Transverse colon (tissue), 4 donors: ENCODE measurements around the gene WDR91. TPM values are rescaled to one million over a fixed set of nuclear protein-coding genes. Genes with fewer than 3 reads are reported as not detected.

ENCODE experiments used
- DNase-seq: peaks from one replicate; pipeline ENCODE4 v3.0.0-alpha.2; 2019
- H3K27ac ChIP-seq, 4 donors: fragments of 200-600 bp; sonication (generic); 2 replicates each; pipeline ENCODE4 v1.5.1; 2016 to 2018; ENCODE audit warnings: inconsistent platforms in 4 of 4
- H3K27me3 ChIP-seq: fragments of 200-600 bp; sonication (generic); 2 replicates; pipeline ENCODE4 v1.5.1; 2017; ENCODE audit warnings: inconsistent platforms
- H3K36me3 ChIP-seq, 4 donors: fragments of 200-600 bp; sonication (generic); 2 replicates each; pipeline ENCODE4 v1.5.1; 2017 to 2019; ENCODE audit warnings: inconsistent platforms in 4 of 4
- H3K4me1 ChIP-seq, 4 donors: fragments of 200-600 bp; sonication (generic); 2 replicates each; pipeline ENCODE4 v1.5.1; 2017 to 2020; ENCODE audit warnings: inconsistent platforms in 4 of 4
- H3K4me3 ChIP-seq, 4 donors: fragments of 200-600 bp; sonication (generic); 1 replicate in 1 of 4; 2 replicates in 3 of 4; pipeline versions ENCODE4 v1.5.1 to v1.6.1; 2017 to 2019; ENCODE audit warnings: inconsistent platforms in 4 of 4
- H3K9me3 ChIP-seq, 2 donors: fragments of 200-600 bp; sonication (generic); 2 replicates each; pipeline ENCODE4 v1.5.1; 2017 to 2019; ENCODE audit warnings: inconsistent platforms in 2 of 2
- EP300 ChIP-seq: sonication (generic); formaldehyde crosslinking; IDR thresholded peaks from one replicate; pipeline ENCODE4 v1.6.1; 2017; ENCODE audit warnings: antibody characterized with exemption, low read depth
- POLR2A ChIP-seq: fragments of 450-650 bp; IDR thresholded peaks from one replicate; pipeline ENCODE4 v1.6.1; 2016; ENCODE audit warnings: antibody characterized with exemption, mild to moderate bottlenecking, moderate library complexity
- POLR2AphosphoS5 ChIP-seq, 3 donors: sonication (generic); formaldehyde crosslinking; IDR thresholded peaks; one replicate each; pipeline ENCODE4 v1.6.1; 2016; ENCODE audit warnings: antibody characterized with exemption in 3 of 3
- WGBS, 2 donors: methylation state at CpG; one replicate each; pipeline ENCODE4 v1.1.5; 2018; ENCODE audit warnings: low coverage in 1 of 2; 5-methylcytosine and 5-hydroxymethylcytosine counted together
- in situ Hi-C, 4 donors: fragments of 200-750 bp; cut with MboI; loops; one replicate each; pipeline versions ENCODE4 v1.15.0 to v1.15.1; 2017; ENCODE audit warnings: low sequenced_read_pairs in 3 of 4, low pct_ligation_motif_present in 1 of 4, low pct_unique_long_range_greater_than_20kb in 1 of 4
- intact Hi-C: fragments of 100-400 bp; cut with DNase I; formaldehyde crosslinking; loops from one replicate; pipeline ENCODE4 v1.15.1; 2023; ENCODE audit warnings: low total_unique reads
- total RNA-seq, 4 donors: library from RNA; depleted of rRNA; stranded (reverse); fragments of >200 nt; gene quantifications; one replicate each; pipeline ENCODE4 v1.1.0, GENCODE V29; 2016
- TF ChIP-seq, protein P1 (sequence below), 5 experiments: fragments of 200-600 bp in 3 of 5; fragments of 450-650 bp in 2 of 5; sonication (generic) in 3 of 5; IDR thresholded peaks; 1 replicate in 2 of 5; 2 replicates in 3 of 5; pipeline ENCODE4 v1.5.1; 2016 to 2017; ENCODE audit warnings: antibody characterized with exemption in 5 of 5, inconsistent platforms in 3 of 5, mild to moderate bottlenecking in 2 of 5, moderate library complexity in 1 of 5

WDR91 gene
- total RNA-seq, 4 donors from 2014 or later, result 6.7 to 19.9 (median 12.6) TPM

DNA sequence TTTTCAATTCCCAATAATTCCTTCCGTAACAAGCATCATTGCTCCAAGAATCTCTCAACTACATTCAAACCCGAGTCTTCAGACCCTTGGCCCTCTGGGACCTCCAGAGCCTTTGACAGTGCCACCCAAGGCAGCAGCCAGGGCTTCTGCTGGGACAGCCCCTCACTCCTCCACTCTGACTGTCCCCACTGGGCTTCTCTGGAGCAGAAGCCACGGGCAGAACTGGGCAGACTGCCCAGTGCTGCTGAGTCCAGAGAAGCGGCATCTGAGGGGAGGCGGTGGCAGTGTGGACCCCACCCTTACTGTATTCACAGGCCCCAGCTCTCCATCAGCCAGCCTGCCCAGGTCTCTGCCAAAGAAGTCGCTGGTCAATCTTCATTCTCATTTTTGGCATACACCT lies 49.7 kb downstream of the WDR91 start:
- Histone ChIP-seq H3K27ac (peak overlapping the region in 3 of 4 donors; percentile 33 to 72 (median 68)), H3K27me3 (no peaks in the 10 kb centered on the region), H3K36me3 (peaks cover 0 to 12% (median 0%) of the 10 kb centered on the region in 4 donors), H3K4me3 (no peak overlapping the region), H3K4me1 (peaks cover 7 to 33% (median 18%) of the 10 kb centered on the region in 4 donors), H3K9me3 (no peaks in the 10 kb centered on the region)
- intact Hi-C loops, result loop anchor here (10.0 kb wide), 1 partner anchor 477 kb away; no protein-coding TSS in a partner anchor
- 83 to 100% methylated on average over 2 to 6 of the region's 6 CpGs for WGBS, 2 donors
- in situ Hi-C loops, result loop anchor here in 3 of 4 donors (10.0 to 25.0 kb wide), 3 partner anchors 167 to 499 kb away; no protein-coding TSS in a partner anchor
- TF ChIP-seq POLR2AphosphoS5 (IDR thresholded peaks at IDR 0.05), result no peak
- TF ChIP-seq POLR2A, result no peak
- TF ChIP-seq EP300, result no peak
- TF ChIP-seq, protein P1, sequence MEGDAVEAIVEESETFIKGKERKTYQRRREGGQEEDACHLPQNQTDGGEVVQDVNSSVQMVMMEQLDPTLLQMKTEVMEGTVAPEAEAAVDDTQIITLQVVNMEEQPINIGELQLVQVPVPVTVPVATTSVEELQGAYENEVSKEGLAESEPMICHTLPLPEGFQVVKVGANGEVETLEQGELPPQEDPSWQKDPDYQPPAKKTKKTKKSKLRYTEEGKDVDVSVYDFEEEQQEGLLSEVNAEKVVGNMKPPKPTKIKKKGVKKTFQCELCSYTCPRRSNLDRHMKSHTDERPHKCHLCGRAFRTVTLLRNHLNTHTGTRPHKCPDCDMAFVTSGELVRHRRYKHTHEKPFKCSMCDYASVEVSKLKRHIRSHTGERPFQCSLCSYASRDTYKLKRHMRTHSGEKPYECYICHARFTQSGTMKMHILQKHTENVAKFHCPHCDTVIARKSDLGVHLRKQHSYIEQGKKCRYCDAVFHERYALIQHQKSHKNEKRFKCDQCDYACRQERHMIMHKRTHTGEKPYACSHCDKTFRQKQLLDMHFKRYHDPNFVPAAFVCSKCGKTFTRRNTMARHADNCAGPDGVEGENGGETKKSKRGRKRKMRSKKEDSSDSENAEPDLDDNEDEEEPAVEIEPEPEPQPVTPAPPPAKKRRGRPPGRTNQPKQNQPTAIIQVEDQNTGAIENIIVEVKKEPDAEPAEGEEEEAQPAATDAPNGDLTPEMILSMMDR (IDR thresholded peaks at IDR 0.05), result no peak
- no peak for DNase-seq

DNA sequence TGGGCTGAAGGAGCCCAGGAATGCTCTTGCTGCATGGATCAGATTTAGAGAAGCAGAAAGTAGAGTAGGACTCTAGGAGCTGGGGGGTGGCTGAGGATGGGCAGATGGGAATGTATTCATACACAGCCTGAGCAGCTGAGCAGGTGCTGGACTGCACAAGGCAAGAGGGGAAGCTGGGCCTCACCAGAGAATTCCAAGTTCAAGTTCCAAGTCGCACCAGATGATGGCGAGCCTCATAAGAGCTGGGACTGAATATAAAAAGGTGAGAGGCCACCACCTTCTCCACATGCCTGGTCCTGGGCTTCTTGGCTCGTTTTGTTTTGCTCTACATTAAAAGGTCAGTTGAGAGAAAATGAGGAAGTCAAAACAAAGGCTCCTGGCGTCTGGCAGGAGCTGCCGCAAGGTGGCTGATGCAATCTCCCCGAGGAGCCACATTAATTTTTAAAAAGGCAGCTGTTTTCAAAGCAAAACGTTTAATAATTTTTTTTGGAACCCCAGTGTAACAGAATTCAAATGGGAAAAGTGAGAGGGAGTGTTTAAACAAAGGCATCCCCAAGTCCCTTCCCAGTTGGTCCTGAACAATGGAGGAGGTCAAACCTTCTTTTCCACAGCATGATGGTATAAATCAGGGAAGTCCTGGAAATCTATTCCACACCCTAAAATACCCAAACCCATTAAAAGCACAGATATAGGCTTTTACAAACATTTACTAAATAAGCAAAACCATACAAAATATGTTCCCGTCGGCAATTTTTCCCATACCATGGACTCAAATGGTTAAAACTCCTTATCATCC lies 50.3 kb downstream of the WDR91 start:
- DNase-seq, result no peak
- 63 to 66% methylated on average over 9 of the region's 9 CpGs for WGBS, 2 donors

DNA sequence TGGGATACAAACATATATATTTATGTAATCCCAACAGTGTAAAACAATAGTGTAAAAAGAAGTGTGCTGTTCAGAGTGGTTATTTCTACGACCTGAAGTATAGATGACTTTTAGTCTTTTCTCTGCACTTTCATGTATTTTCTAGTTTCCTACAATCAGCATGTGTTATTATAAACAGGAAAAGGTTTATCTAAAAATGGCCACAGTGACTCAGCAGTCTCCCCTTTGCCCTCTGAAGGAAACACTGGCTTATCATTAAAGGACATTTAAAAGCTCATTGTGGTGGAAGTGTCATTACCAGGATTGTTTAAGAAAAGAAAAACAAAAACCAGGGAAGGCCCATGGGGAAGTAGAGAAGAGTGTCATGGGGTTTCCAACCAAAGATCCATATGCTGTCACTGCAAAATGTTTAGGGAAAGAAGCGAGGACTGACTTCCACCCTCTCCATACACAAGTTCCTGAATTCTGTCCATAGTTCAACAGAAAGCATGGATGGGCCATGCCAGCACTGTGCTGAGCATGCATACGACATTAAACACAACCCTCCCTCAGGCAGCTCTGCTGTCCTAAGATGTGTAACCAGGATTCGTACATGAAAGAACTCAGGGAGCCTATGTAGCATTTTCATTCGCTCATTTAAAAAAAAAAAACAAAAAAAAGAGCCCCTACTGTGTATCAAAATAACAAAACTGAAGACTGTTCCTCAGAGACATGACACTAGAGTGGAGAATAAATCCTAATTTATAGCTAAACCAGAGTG lies 51.0 kb downstream of the WDR91 start:
- no peak for DNase-seq
- peaks cover 0 to under 1% (median 0%) of the 10 kb centered on the region in 4 donors for H3K36me3 ChIP-seq
- TF ChIP-seq POLR2AphosphoS5 (IDR thresholded peaks at IDR 0.05) (no peak), EP300 (no peak), POLR2A (no peak)
- TF ChIP-seq, protein P1 (IDR thresholded peaks at IDR 0.05), result no peak
- in situ Hi-C loops, result loop anchor here in 3 of 4 donors (10.0 to 25.0 kb wide), 3 partner anchors 165 to 498 kb away; no protein-coding TSS in a partner anchor
- WGBS, 2 donors, result 66 to 71% methylated on average over 4 to 5 of the region's 5 CpGs
- H3K4me3 ChIP-seq, result no peak overlapping the region
- peaks cover 7 to 33% (median 18%) of the 10 kb centered on the region in 4 donors for H3K4me1 ChIP-seq
- intact Hi-C loops, result loop anchor here (10.0 kb wide), 1 partner anchor 475 kb away; no protein-coding TSS in a partner anchor
- no peaks in the 10 kb centered on the region for H3K27me3 ChIP-seq
- H3K9me3 ChIP-seq, result peaks cover 8 to 9% of the 10 kb centered on the region in 2 donors
- peak overlapping the region; percentile 62 to 72 (median 65) for H3K27ac ChIP-seq

More for the DNA sequence above, 50.3 kb downstream of the WDR91 start:
- peaks cover 7 to 33% (median 18%) of the 10 kb centered on the region in 4 donors for H3K4me1 ChIP-seq
- intact Hi-C loops (loop anchor here (10.0 kb wide), 1 partner anchor 476 kb away; no protein-coding TSS in a partner anchor), in situ Hi-C loops (loop anchor here in 3 of 4 donors (10.0 to 25.0 kb wide), 3 partner anchors 166 to 499 kb away; no protein-coding TSS in a partner anchor)
- peaks cover 5 to 6% of the 10 kb centered on the region in 2 donors for H3K9me3 ChIP-seq
- TF ChIP-seq POLR2AphosphoS5 (IDR thresholded peaks at IDR 0.05), result no peak
- no peak for TF ChIP-seq POLR2A
- TF ChIP-seq, protein P1 (IDR thresholded peaks at IDR 0.05), result no peak
- TF ChIP-seq EP300, result no peak
- peaks cover 0 to 8% (median 0%) of the 10 kb centered on the region in 4 donors for H3K36me3 ChIP-seq
- no peak overlapping the region for H3K4me3 ChIP-seq
- H3K27me3 ChIP-seq, result no peaks in the 10 kb centered on the region
- peak overlapping the region; percentile 62 to 72 (median 65) for H3K27ac ChIP-seq
